Stomach (tissue), 4 donors: ENCODE data around the gene TMEM179.

Experiments used
- CTCF ChIP-seq, 7 experiments: fragments of 450-650 bp in 4 of 7; fragments of 200-600 bp in 3 of 7; sonication (generic) in 3 of 7; IDR thresholded peaks; one replicate each; pipeline ENCODE4 v1.5.1; 2016 to 2019; ENCODE audit warnings: antibody characterized with exemption in 7 of 7, control low read depth in 2 of 7, mild to moderate bottlenecking in 1 of 7
- POLR2A ChIP-seq, 4 donors: fragments of 450-650 bp; IDR thresholded peaks; one replicate each; pipeline ENCODE4 v1.6.1; 2016; ENCODE audit warnings: antibody characterized with exemption in 4 of 4, control low read depth in 2 of 4, mild to moderate bottlenecking in 1 of 4, moderate library complexity in 1 of 4

GRCh38 chr14:104586832-104587620 is 17.5 kb downstream of the TMEM179 start:
- no peak for TF ChIP-seq CTCF (IDR thresholded peaks at IDR 0.05)
- TF ChIP-seq POLR2A (IDR thresholded peaks at IDR 0.05), result no peak
